Stomach (tissue), 19 donors: Measurements from ENCODE around the gene COA5. TPM values are rescaled to one million over a fixed set of nuclear protein-coding genes. Genes with fewer than 3 reads are reported as not detected.

Experiments
- DNase-seq, 2 donors: peaks; one replicate each; pipeline versions ENCODE4 v3.0.0 to v3.0.0-alpha.2; 2013 to 2019
- H3K27ac ChIP-seq, 5 donors: fragments of 200-600 bp in 4 of 5; sonication (generic) in 4 of 5; one replicate each; pipeline ENCODE4 v1.5.1; 2013 to 2019; ENCODE audit warnings: mild to moderate bottlenecking in 1 of 5, moderate library complexity in 1 of 5
- H3K27me3 ChIP-seq, 3 donors: fragments of 200-600 bp; sonication (generic); one replicate each; pipeline ENCODE4 v1.5.1; 2017 to 2019; ENCODE audit warnings: mixed run types in 1 of 3
- H3K36me3 ChIP-seq, 4 donors: fragments of 200-600 bp; sonication (generic); 1 replicate in 3 of 4; 2 replicates in 1 of 4; pipeline ENCODE4 v1.5.1; 2016 to 2019
- H3K4me1 ChIP-seq, 4 donors: fragments of 200-600 bp; sonication (generic); one replicate each; pipeline ENCODE4 v1.5.1; 2016 to 2019
- H3K4me3 ChIP-seq, 4 donors: fragments of 200-600 bp; sonication (generic) in 3 of 4; one replicate each; pipeline ENCODE4 v1.5.1; 2016 to 2019; ENCODE audit warnings: mild to moderate bottlenecking in 1 of 4
- H3K9me3 ChIP-seq, 4 donors: fragments of 200-600 bp; sonication (generic); one replicate each; pipeline ENCODE4 v1.5.1; 2016 to 2019
- EP300 ChIP-seq: sonication (generic); formaldehyde crosslinking; IDR thresholded peaks from one replicate; pipeline ENCODE4 v1.6.1; 2017; ENCODE audit warnings: antibody characterized with exemption
- POLR2A ChIP-seq, 4 donors: fragments of 450-650 bp; IDR thresholded peaks; one replicate each; pipeline ENCODE4 v1.6.1; 2016; ENCODE audit warnings: antibody characterized with exemption in 4 of 4, control low read depth in 2 of 4, mild to moderate bottlenecking in 1 of 4, moderate library complexity in 1 of 4
- POLR2AphosphoS5 ChIP-seq, 3 donors: sonication (generic); formaldehyde crosslinking; IDR thresholded peaks; one replicate each; pipeline ENCODE4 v1.6.1; 2016; ENCODE audit warnings: antibody characterized with exemption in 3 of 3
- WGBS, 5 donors: extraction: QIAGEN DNeasy Blood & Tissue Kit in 3 of 5; methylation state at CpG; one replicate each; pipeline versions ENCODE4 v1.1.5 to v1.1.7; 2013 to 2018; 5-methylcytosine and 5-hydroxymethylcytosine counted together
- intact Hi-C: fragments of 100-400 bp; cut with DNase I; formaldehyde crosslinking; loops from one replicate; pipeline ENCODE4 v1.15.1; 2023; ENCODE audit warnings: low total_unique reads
- long read RNA-seq, 10 donors: transcript quantifications; one replicate each; lab custom pipeline, GENCODE V29; 2026
- polyA plus RNA-seq, 3 donors: library from polyadenylated mRNA; stranded (reverse); fragments of 200-250 nt; gene quantifications; one replicate each; pipeline ENCODE4 v1.2.3, GENCODE V29; 2013
- total RNA-seq, 5 donors: library from RNA; depleted of rRNA; stranded (reverse); fragments of >200 nt; gene quantifications; one replicate each; pipeline versions ENCODE4 v1.1.0 to v1.2.3, GENCODE V29; 2014 to 2016
- TF ChIP-seq, protein P1 (sequence below), 7 experiments: fragments of 450-650 bp in 4 of 7; fragments of 200-600 bp in 3 of 7; sonication (generic) in 3 of 7; IDR thresholded peaks; one replicate each; pipeline ENCODE4 v1.5.1; 2016 to 2019; ENCODE audit warnings: antibody characterized with exemption in 7 of 7, control low read depth in 2 of 7, mild to moderate bottlenecking in 1 of 7
- donor health status: healthy with polysubstance abuse.
- donor health status: Bipolar disorder and iron deficiency.
- donor health status: healthy.

The COA5 gene
- total RNA-seq, result 10 to 100 TPM in 4 of 5 donors, 1 to 10 TPM in 1; 1.2 to 60.6 (median 36.5) TPM
- polyA plus RNA-seq, result 10 to 100 TPM; 28.9 to 46.7 (median 32.7) TPM
- long read RNA-seq, donor 1, transcript COA5-201 (3 exons, 1,754 nt), result major isoform, 7 of 9 reads
- long read RNA-seq, donor 1, partial matches to known transcripts, result 0 of 9 reads
- long read RNA-seq, donor 1, other reads (novel, unspliced or antisense), result 0 of 9 reads
- long read RNA-seq, donor 2, transcript COA5-201 (3 exons, 1,754 nt), result major isoform, 9 of 17 reads
- long read RNA-seq, donor 2, transcript COA5-204 (2 exons, 958 nt), result minor isoform, 5 of 17 reads
- long read RNA-seq, donor 2, partial matches to known transcripts, result 0 of 17 reads
- long read RNA-seq, donor 2, other reads (novel, unspliced or antisense), result 0 of 17 reads
- long read RNA-seq, donor 3, transcript COA5-201 (3 exons, 1,754 nt), result major isoform, 12 of 14 reads
- long read RNA-seq, donor 3, partial matches to known transcripts, result 0 of 14 reads
- long read RNA-seq, donor 3, other reads (novel, unspliced or antisense), result 0 of 14 reads
- long read RNA-seq, donor 4, partial matches to known transcripts, result 0 of 2 reads
- long read RNA-seq, donor 4, other reads (novel, unspliced or antisense), result 0 of 2 reads
- long read RNA-seq, donor 5, transcript COA5-201 (3 exons, 1,754 nt), result major isoform, 24 of 28 reads
- long read RNA-seq, donor 5, partial matches to known transcripts, result 0 of 28 reads
- long read RNA-seq, donor 5, other reads (novel, unspliced or antisense), result 0 of 28 reads
- long read RNA-seq, donor 6, result 0 reads
- long read RNA-seq, donor 7, transcript COA5-201 (3 exons, 1,754 nt), result major isoform, 26 of 79 reads
- long read RNA-seq, donor 7, partial matches to known transcripts, result 16 of 79 reads
- long read RNA-seq, donor 7, other reads (novel, unspliced or antisense), result 36 of 79 reads
- long read RNA-seq, donor 8, transcript COA5-204 (2 exons, 958 nt), result minor isoform, 6 of 29 reads
- long read RNA-seq, donor 8, transcript COA5-201 (3 exons, 1,754 nt), result major isoform, 22 of 29 reads
- long read RNA-seq, donor 8, partial matches to known transcripts, result 0 of 29 reads
- long read RNA-seq, donor 8, other reads (novel, unspliced or antisense), result 0 of 29 reads
- long read RNA-seq, donor 9, transcript COA5-201 (3 exons, 1,754 nt), result major isoform, 22 of 23 reads
- long read RNA-seq, donor 9, partial matches to known transcripts, result 0 of 23 reads
- long read RNA-seq, donor 9, other reads (novel, unspliced or antisense), result 0 of 23 reads
- long read RNA-seq, donor 10, transcript COA5-201 (3 exons, 1,754 nt), result major isoform, 10 of 10 reads
- long read RNA-seq, donor 10, partial matches to known transcripts, result 0 of 10 reads
- long read RNA-seq, donor 10, other reads (novel, unspliced or antisense), result 0 of 10 reads

DNA sequence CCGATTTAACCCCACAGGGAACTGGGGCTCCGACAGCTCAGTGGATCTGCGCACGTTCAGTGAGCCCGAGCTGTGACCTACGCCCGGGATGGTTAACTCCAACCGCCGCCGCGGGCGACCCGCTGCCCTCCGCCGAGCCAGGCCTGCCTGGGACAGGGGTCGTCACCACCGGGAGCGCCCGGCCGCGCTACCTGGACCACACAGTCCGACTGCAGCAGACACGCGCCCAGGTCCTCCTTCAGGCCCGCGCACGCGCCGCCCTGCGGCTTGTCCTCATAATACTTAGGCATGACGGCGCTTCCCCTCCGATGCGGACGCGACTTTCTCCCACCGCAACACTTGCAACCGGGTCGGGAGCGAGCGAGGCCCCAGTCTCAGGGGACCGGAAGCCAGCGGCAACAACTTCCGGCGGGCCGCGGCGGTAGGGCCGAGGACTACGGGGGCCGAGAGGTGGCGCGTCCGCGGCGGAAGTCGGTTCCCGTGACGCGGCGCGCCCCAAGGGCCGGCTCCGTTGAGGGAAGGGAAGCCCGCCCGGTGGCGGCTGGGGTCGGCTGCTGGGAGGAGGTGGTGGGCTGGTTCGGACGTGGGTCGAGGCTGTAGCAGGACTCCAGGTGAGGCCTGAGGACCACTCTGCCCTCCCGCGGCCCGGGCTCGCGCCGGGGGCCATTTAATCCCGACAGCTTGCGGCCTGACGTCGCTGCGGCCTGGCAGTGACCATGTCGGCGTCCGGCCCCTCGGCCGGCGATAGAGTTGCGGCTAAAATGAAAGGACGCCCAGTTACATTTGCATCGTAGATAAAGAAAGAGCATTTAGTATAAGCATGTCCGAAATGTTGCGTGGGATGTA is at the start of gene COA5, which contains the start of gene UNC50:
Gene COA5, minus strand, starts transcription at position 397 of the 846 bp plus-strand sequence. Its CDS starts 107 bp downstream, at position 290.
Gene UNC50, plus strand, starts transcription at position 474 of the 846 bp plus-strand sequence. CDS start 1,171 bp downstream, outside the sequence.
- no peaks in the 10 kb centered on the region for H3K9me3 ChIP-seq
- peak; percentile 89 to 97 for DNase-seq
- no peaks in the 10 kb centered on the region for H3K27me3 ChIP-seq
- intact Hi-C loops, result no loop called here
- peaks cover 38 to 76% (median 62%) of the 10 kb centered on the region in 4 donors for H3K4me1 ChIP-seq
- WGBS, 5 donors, result 0% methylated on average over 38 to 93 of the region's 93 CpGs
- H3K27ac ChIP-seq, result peak within 1 kb of the TSS; percentile 97 to 99 (median 98)
- TF ChIP-seq POLR2A (IDR thresholded peaks at IDR 0.05) (peak in 2 of 4 donors; percentile 22 to 63), EP300 (no peak), POLR2AphosphoS5 (IDR thresholded peaks at IDR 0.05) (peak; percentile 93 to 99 (median 93))
- TF ChIP-seq, protein P1, sequence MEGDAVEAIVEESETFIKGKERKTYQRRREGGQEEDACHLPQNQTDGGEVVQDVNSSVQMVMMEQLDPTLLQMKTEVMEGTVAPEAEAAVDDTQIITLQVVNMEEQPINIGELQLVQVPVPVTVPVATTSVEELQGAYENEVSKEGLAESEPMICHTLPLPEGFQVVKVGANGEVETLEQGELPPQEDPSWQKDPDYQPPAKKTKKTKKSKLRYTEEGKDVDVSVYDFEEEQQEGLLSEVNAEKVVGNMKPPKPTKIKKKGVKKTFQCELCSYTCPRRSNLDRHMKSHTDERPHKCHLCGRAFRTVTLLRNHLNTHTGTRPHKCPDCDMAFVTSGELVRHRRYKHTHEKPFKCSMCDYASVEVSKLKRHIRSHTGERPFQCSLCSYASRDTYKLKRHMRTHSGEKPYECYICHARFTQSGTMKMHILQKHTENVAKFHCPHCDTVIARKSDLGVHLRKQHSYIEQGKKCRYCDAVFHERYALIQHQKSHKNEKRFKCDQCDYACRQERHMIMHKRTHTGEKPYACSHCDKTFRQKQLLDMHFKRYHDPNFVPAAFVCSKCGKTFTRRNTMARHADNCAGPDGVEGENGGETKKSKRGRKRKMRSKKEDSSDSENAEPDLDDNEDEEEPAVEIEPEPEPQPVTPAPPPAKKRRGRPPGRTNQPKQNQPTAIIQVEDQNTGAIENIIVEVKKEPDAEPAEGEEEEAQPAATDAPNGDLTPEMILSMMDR (IDR thresholded peaks at IDR 0.05), result peak in 1 of 7 experiments; percentile 11
- H3K4me3 ChIP-seq, result peak within 1 kb of the TSS; percentile 86 to 99 (median 94)
- H3K36me3 ChIP-seq, result peaks cover 11 to 46% (median 43%) of the 10 kb centered on the region in 4 donors

DNA sequence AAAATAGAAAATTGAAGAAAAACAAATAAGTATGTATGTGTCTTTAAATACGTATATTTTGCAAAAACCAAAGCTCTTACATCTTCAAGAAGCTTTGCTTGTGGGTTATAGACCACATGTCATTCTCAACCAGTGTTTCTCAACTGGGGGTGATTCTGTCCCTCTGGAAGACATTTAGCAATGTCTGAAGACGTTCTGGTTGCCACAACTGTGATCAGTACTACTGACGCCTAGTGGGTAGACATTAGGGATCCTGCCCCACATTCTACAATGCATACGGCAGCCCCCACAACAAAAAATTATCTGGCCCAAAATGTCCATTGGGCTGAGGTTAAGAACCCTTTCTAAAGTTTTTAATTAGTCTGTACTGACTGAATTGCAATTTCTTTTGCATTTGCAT is 48.5 kb upstream of the COA5 start:
- Histone ChIP-seq H3K36me3 (peaks cover 0 to 18% (median 10%) of the 10 kb centered on the region in 4 donors), H3K9me3 (no peaks in the 10 kb centered on the region), H3K4me3 (no peak overlapping the region), H3K27ac (no peak overlapping the region), H3K4me1 (no peaks in the 10 kb centered on the region), H3K27me3 (no peaks in the 10 kb centered on the region)
- intact Hi-C loops, result no loop called here
- peak in 1 of 2 donors; percentile 34 for DNase-seq
- 74 to 87% (median 78%) methylated on average over 4 of the region's 4 CpGs for WGBS, 5 donors
- no peak for TF ChIP-seq POLR2A (IDR thresholded peaks at IDR 0.05)
- TF ChIP-seq POLR2AphosphoS5 (IDR thresholded peaks at IDR 0.05), result peak in 1 of 3 donors; percentile 13

GRCh38 chr2:98654699-98655495 is 46.6 kb upstream of the COA5 start:
- 83 to 89% (median 85%) methylated on average over 3 of the region's 3 CpGs for WGBS, 5 donors
- peaks cover 0 to 9% (median 5%) of the 10 kb centered on the region in 4 donors for H3K36me3 ChIP-seq
- H3K4me3 ChIP-seq, result no peak overlapping the region
- no peaks in the 10 kb centered on the region for H3K9me3 ChIP-seq
- DNase-seq, result peak in 1 of 2 donors; percentile 56
- H3K4me1 ChIP-seq, result no peaks in the 10 kb centered on the region
- no peaks in the 10 kb centered on the region for H3K27me3 ChIP-seq
- TF ChIP-seq POLR2A (IDR thresholded peaks at IDR 0.05) (no peak), EP300 (no peak), POLR2AphosphoS5 (IDR thresholded peaks at IDR 0.05) (no peak)
- TF ChIP-seq, protein P1 (IDR thresholded peaks at IDR 0.05), result no peak
- intact Hi-C loops, result no loop called here
- H3K27ac ChIP-seq, result no peak overlapping the region
